GM10266 (cell line): ENCODE data around the gene CCDC92B.

Experiments
- DNase-seq: peaks from one replicate; pipeline ENCODE4 v3.0.0; 2012; ENCODE audit errors: extremely low spot score
- TF ChIP-seq, protein P1 (sequence below): IDR thresholded peaks from 2 replicates; pipeline ENCODE4 v1.5.1; 2012; ENCODE audit warnings: mild to moderate bottlenecking, low read depth; ENCODE audit not compliant: control insufficient read depth, insufficient read depth; ENCODE audit errors: missing control alignments

CCDC92B gene

DNA sequence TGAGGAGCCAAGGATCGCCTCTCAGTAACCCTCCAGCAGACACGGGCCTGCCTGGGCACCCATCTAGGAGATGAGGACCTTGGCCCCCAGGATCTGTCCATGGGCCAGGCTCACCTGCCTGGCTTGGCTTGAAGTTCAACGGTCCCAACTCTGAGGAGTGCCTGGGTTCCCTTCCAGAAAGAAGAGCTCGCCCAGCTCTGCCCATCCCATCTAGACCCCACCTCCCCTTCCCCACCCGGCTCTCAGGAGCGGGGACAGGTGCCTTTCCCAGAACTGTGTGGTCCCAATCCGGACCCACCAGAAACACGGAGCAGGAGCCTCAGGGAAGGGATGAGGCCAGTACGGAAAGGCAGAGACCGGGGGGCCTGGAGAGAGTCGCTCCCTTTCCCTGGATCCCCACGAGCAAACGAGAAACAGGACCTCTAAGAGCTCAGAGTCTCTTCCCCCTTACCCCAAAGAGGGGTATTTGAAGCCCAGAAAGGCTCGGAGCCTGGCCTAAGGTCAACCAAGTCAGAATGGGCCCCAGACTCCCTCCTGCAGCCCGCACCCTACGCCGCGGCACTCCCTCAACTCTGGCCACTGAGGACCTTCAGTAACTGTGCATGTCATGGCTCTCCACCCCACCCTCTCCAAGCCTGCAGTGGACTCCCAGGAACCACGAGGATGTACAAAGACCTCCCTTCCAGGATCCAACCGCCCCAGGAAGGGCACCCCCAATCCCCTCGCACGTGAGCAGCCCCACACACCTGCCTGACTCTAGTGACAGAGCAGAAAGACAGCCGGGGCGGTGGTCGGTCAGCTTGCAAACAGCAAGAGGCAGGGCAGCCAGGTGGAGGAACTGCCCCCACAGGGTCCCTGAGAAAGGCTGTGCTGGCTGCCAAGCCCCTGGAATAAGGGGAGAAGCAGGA, 43.3 kb downstream of the CCDC92B start:
- TF ChIP-seq, protein P1, sequence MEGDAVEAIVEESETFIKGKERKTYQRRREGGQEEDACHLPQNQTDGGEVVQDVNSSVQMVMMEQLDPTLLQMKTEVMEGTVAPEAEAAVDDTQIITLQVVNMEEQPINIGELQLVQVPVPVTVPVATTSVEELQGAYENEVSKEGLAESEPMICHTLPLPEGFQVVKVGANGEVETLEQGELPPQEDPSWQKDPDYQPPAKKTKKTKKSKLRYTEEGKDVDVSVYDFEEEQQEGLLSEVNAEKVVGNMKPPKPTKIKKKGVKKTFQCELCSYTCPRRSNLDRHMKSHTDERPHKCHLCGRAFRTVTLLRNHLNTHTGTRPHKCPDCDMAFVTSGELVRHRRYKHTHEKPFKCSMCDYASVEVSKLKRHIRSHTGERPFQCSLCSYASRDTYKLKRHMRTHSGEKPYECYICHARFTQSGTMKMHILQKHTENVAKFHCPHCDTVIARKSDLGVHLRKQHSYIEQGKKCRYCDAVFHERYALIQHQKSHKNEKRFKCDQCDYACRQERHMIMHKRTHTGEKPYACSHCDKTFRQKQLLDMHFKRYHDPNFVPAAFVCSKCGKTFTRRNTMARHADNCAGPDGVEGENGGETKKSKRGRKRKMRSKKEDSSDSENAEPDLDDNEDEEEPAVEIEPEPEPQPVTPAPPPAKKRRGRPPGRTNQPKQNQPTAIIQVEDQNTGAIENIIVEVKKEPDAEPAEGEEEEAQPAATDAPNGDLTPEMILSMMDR = no peak
- no peak for DNase-seq

DNA sequence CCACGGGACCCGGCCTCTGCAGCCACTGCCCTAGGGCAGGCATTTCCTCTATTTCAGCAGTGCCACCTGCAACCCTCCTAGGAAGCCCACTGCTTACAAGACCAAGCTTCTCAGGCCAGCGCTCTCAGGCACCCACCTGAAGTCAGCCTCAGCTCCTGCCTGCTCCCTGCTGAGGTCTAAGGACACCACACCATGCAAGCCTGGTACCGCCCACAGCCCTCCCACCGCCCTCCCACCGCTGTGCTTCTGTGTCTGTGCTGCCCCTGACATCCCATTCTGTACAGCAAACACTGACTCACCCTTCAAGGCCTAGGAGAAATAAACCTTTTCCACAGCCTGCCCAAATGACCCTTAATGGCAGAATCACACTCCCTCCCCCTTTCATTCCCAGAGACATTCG, 44.2 kb downstream of the CCDC92B start:
- TF ChIP-seq, protein P1 = no peak
- peak; percentile 20 for DNase-seq

DNA sequence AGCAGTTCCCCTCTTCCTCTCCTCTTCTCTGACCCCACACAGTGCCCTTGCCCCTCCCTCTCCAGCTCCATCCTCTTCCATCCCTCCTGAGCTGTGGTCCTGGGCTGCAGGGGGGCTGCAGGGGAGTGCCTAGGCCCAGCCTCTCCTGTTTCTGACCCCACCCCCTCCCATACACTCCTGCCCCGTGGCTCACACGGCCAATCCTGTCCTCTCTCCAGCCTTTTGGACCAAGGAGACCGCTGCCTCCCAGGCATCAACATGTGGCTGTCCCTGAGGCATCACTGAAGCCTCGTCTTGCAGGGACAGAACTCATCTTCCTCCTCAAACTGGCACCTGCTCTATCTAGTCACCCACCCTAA, 44.6 kb downstream of the CCDC92B start:
- TF ChIP-seq, protein P1 = no peak
- no peak for DNase-seq

DNA sequence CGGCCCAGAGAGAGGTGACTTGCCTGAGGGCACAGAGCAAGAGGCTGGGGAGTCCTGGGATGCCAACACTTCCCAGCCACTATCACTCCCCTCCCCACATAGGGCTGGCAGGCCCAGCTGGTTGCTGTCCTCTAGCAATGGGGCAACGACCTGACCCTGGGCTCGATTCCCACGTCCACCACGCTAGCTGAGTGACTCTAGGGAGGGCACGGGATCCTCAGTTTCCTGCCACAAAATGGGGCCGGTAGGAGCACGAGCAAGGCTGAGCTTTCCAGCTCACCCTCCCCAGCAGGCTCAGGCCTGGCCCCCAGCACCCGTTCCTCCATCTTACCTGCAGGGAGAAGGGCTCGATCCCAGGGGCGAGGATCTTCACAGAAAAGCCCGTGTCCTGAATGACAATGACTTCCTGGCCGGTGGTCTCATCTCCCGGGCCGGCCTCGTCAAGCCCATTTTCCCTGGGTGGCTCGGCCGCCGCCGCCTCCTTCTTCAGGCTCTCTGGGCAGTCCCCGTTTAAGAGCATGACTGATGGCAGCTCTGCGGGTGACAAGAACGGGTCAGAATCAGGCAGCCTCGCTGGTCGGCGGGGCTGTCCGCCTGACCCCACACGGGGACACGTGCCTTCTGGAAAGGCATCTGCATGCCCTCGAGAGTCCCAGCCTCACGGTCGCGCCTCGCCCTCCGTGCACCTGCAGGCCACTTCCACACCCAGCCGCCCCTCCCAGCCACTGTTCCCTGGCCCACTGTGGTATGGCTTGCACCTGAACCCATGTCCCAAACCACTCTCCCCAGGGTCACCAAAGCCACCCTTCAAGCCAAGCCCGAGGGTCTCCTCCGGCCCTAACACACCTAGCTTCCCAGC, 45.2 kb downstream of the CCDC92B start:
- TF ChIP-seq, protein P1 = no peak
- peak; percentile 20 for DNase-seq

DNA sequence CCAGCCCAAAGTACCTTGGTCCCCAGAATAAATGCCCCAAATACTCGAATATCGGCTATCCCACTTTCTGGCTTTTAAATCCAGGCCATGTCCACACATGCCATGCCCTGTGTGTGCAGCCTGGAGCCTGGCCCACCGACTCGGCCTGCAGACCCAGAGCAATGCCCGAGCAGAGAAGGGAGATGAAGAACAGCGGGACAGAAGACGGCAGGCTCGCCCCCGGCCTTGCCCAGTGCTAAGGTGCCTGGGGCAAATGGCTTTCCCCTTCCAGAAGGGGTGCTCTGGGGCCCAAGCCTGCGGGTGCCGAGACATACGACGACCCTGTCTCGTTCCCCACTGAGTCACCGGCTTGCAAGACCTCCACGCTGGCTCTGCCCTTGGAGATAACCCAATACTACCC, 45.8 kb downstream of the CCDC92B start:
- TF ChIP-seq, protein P1 = no peak
- no peak for DNase-seq

DNA sequence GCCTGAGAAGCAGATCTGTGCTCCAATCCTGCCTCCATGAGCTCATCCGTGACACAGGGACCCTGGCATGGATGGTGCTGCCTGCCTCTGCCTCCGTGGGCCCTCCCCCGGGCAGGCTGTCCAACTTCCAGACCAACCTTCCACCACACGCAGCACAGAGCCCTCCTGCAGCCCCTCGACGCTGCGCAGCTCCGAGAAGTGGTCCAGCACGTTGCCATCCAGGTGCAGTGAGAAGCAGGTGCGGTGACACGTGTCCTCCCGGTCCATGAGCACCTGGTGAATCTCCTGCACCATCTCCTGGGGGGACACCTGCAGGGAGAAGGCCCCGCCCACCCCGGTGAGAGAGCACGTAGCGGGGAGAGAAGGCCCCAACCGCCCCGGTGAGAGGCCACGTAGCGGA, 46.3 kb downstream of the CCDC92B start:
- no peak for DNase-seq
- TF ChIP-seq, protein P1 = no peak
